ENCODE measurements around the gene NR1I2. TPM values are rescaled to one million over a fixed set of nuclear protein-coding genes. Genes with fewer than 3 reads are reported as not detected.

Gene NR1I2
- total RNA-seq, 1 donor from 2014 or later = 0.26 TPM

DNA sequence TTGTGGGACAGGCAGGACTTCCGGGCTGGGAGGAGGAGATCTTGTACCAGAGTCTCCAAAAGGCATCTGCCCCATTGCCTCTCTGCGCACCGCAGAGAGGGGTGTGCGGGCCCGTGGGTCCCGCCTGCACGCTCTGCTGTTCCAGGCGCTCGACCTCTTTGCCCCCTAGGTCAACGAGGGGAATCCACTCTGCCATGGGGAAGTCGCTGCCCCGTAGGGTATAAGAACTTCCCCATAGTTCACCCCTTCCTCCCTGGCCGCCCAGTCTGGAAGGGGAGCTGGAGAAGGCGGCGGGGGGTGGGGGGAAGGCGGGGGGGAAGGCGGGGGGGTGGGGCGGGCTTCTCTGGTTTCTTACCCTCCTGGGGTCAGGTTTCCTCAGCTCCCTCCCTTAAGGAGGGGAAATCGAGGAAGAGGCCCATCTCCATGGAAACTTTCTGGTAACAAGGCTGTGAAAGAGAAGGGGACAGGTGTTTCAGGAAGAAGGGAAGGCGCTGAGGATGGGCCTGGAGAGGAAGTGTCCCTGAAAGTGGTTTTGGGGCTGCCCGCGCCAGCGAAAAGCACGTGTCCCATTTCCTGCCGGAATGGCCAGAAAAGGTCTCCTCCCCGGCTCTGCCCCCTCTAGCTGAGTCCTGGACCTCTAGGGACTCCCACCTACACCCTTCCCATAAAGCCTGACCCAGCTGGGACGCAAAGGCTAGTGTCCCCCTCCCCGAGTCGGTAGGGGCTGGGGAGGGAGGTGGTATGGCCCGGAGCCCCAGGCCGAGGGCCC is 27.5 kb downstream of the NR1I2 start:
- Mint-ChIP-seq H3K9me3 (no peaks in the 10 kb centered on the region), H3K27me3 (ENCODE audit: low read depth) (no peaks in the 10 kb centered on the region), H3K36me3 (ENCODE audit: low read depth) (no peaks in the 10 kb centered on the region), H3K4me1 (no peaks in the 10 kb centered on the region), H3K27ac (ENCODE audit: unreplicated experiment) (peak overlapping the region; percentile 35), H3K4me3 (no peak overlapping the region)
- no peak for DNase-seq (ENCODE audit: low read depth, low spot score)
- TF ChIP-seq, protein P1, sequence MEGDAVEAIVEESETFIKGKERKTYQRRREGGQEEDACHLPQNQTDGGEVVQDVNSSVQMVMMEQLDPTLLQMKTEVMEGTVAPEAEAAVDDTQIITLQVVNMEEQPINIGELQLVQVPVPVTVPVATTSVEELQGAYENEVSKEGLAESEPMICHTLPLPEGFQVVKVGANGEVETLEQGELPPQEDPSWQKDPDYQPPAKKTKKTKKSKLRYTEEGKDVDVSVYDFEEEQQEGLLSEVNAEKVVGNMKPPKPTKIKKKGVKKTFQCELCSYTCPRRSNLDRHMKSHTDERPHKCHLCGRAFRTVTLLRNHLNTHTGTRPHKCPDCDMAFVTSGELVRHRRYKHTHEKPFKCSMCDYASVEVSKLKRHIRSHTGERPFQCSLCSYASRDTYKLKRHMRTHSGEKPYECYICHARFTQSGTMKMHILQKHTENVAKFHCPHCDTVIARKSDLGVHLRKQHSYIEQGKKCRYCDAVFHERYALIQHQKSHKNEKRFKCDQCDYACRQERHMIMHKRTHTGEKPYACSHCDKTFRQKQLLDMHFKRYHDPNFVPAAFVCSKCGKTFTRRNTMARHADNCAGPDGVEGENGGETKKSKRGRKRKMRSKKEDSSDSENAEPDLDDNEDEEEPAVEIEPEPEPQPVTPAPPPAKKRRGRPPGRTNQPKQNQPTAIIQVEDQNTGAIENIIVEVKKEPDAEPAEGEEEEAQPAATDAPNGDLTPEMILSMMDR (conservative IDR thresholded peaks at IDR 0.05) = no peak

GRCh38 chr3:119810018-119810435 is 28.1 kb downstream of the NR1I2 start:
- Mint-ChIP-seq H3K36me3 (ENCODE audit: low read depth) (no peaks in the 10 kb centered on the region), H3K27ac (ENCODE audit: unreplicated experiment) (no peak overlapping the region), H3K4me3 (no peak overlapping the region), H3K9me3 (no peaks in the 10 kb centered on the region), H3K4me1 (no peaks in the 10 kb centered on the region), H3K27me3 (ENCODE audit: low read depth) (no peaks in the 10 kb centered on the region)
- TF ChIP-seq, protein P1 (conservative IDR thresholded peaks at IDR 0.05) = no peak
- DNase-seq (ENCODE audit: low read depth, low spot score) = no peak

- H3K4me1 Mint-ChIP-seq = no peaks in the 10 kb centered on the region
- no peaks in the 10 kb centered on the region for H3K27me3 Mint-ChIP-seq (ENCODE audit: low read depth)
- DNase-seq (ENCODE audit: low read depth, low spot score) = no peak
- H3K4me3 Mint-ChIP-seq = no peak overlapping the region
- H3K9me3 Mint-ChIP-seq = no peaks in the 10 kb centered on the region
- TF ChIP-seq, protein P1 (conservative IDR thresholded peaks at IDR 0.05) = no peak
- no peak overlapping the region for H3K27ac Mint-ChIP-seq (ENCODE audit: unreplicated experiment)
- no peaks in the 10 kb centered on the region for H3K36me3 Mint-ChIP-seq (ENCODE audit: low read depth)
Observed at GRCh38 chr3:119812491-119813058, 30.7 kb downstream of the NR1I2 start.

- H3K4me3 Mint-ChIP-seq = no peak overlapping the region
- no peak for DNase-seq (ENCODE audit: low read depth, low spot score)
- no peaks in the 10 kb centered on the region for H3K4me1 Mint-ChIP-seq
- TF ChIP-seq, protein P1 (conservative IDR thresholded peaks at IDR 0.05) = no peak
- no peaks in the 10 kb centered on the region for H3K27me3 Mint-ChIP-seq (ENCODE audit: low read depth)
- H3K27ac Mint-ChIP-seq (ENCODE audit: unreplicated experiment) = no peak overlapping the region
- no peaks in the 10 kb centered on the region for H3K36me3 Mint-ChIP-seq (ENCODE audit: low read depth)
- H3K9me3 Mint-ChIP-seq = no peaks in the 10 kb centered on the region
Observed at GRCh38 chr3:119815716-119816115, 33.8 kb downstream of the NR1I2 start.

GRCh38 chr3:119817071-119817470 is 35.2 kb downstream of the NR1I2 start:
- TF ChIP-seq, protein P1 (conservative IDR thresholded peaks at IDR 0.05) = no peak
- Mint-ChIP-seq H3K4me3 (no peak overlapping the region), H3K36me3 (ENCODE audit: low read depth) (no peaks in the 10 kb centered on the region), H3K4me1 (peaks cover 4% of the 10 kb centered on the region), H3K9me3 (no peaks in the 10 kb centered on the region), H3K27me3 (ENCODE audit: low read depth) (no peaks in the 10 kb centered on the region), H3K27ac (ENCODE audit: unreplicated experiment) (no peak overlapping the region)
- no peak for DNase-seq (ENCODE audit: low read depth, low spot score)

All from neural crest cell (in vitro differentiated cells).